ENCODE data around the gene GNAQ. TPM values are rescaled to one million over a fixed set of nuclear protein-coding genes. Genes with fewer than 3 reads are reported as not detected.
A peak's percentile ranks its signal among the peaks of the same experiment; 100 is the strongest.

Gene GNAQ
- total and polyA plus RNA-seq, 2 experiments from 2014 or later, result 21.1 to 32.8 TPM

DNA sequence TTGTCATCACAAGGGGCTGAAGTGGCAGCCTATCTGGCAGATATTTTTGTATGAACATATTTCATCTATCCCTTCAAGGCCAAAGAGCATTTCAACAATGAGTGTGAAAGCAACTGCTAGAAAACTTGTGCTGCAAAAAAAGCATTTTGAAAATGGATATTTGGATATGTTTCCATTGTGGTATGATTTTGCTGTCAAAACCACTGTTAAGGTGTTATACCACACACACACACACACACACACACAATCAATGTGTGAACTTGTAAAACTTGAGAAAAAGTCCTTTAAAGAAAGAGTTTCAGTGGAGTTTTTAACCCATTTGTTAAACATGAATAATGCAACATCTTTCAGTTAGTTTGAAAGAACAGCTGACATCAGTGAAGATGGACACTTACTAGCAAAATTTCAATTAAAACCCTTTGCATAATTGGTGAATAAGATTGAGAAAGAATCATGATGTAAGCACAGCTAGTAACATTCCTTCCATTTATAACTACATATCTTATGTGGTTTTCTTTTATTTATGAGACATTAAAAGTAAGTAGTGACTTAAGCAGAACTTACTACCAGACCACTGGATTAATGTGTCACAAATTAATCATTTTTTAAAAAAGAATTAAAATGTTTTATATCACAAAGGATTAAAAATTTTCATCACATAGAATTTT, 200.9 kb downstream of the GNAQ start:
- Histone ChIP-seq H3K36me3 (no peaks in the 10 kb centered on the region), H3K27me3 (no peaks in the 10 kb centered on the region), H3K4me3 (no peak overlapping the region), H3K4me1 (ENCODE audit: low read depth) (peaks cover 20% of the 10 kb centered on the region), H3K9me3 (ENCODE audit: low read depth) (no peaks in the 10 kb centered on the region), H3K27ac (no peak overlapping the region)
- TF ChIP-seq, protein P1, sequence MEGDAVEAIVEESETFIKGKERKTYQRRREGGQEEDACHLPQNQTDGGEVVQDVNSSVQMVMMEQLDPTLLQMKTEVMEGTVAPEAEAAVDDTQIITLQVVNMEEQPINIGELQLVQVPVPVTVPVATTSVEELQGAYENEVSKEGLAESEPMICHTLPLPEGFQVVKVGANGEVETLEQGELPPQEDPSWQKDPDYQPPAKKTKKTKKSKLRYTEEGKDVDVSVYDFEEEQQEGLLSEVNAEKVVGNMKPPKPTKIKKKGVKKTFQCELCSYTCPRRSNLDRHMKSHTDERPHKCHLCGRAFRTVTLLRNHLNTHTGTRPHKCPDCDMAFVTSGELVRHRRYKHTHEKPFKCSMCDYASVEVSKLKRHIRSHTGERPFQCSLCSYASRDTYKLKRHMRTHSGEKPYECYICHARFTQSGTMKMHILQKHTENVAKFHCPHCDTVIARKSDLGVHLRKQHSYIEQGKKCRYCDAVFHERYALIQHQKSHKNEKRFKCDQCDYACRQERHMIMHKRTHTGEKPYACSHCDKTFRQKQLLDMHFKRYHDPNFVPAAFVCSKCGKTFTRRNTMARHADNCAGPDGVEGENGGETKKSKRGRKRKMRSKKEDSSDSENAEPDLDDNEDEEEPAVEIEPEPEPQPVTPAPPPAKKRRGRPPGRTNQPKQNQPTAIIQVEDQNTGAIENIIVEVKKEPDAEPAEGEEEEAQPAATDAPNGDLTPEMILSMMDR (IDR thresholded peaks at IDR 0.05; ENCODE audit: low read depth, low read length), result no peak
- DNase-seq (ENCODE audit: low read depth in 1 of 2, low spot score in 1 of 2), result peak in 1 of 2 donors; percentile 46

DNA sequence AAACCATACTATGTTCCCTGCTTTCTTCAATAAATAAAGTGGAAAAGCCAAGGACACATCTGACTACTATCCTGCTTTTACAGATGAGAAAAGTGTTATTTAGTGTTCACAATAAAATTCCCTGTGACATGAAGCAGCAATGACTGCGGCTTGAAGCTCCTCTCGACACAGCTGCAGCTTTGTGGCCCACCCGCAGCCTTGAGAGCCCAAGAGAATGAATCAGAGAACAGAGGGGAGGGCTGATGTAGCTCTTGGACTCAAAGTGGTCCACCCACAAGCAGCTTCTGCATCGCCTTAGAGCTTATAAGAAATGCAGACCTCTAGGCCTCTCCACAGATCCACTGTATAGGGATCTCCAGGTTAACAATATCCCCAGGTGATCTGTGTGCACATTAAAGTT, 202.2 kb downstream of the GNAQ start:
- H3K27ac ChIP-seq, result no peak overlapping the region
- peaks cover 25% of the 10 kb centered on the region for H3K4me1 ChIP-seq (ENCODE audit: low read depth)
- TF ChIP-seq, protein P1 (IDR thresholded peaks at IDR 0.05; ENCODE audit: low read depth, low read length), result no peak
- DNase-seq (ENCODE audit: low read depth in 1 of 2, low spot score in 1 of 2), result no peak
- H3K36me3 ChIP-seq, result no peaks in the 10 kb centered on the region
- H3K27me3 ChIP-seq, result no peaks in the 10 kb centered on the region
- no peaks in the 10 kb centered on the region for H3K9me3 ChIP-seq (ENCODE audit: low read depth)
- H3K4me3 ChIP-seq, result no peak overlapping the region

DNA sequence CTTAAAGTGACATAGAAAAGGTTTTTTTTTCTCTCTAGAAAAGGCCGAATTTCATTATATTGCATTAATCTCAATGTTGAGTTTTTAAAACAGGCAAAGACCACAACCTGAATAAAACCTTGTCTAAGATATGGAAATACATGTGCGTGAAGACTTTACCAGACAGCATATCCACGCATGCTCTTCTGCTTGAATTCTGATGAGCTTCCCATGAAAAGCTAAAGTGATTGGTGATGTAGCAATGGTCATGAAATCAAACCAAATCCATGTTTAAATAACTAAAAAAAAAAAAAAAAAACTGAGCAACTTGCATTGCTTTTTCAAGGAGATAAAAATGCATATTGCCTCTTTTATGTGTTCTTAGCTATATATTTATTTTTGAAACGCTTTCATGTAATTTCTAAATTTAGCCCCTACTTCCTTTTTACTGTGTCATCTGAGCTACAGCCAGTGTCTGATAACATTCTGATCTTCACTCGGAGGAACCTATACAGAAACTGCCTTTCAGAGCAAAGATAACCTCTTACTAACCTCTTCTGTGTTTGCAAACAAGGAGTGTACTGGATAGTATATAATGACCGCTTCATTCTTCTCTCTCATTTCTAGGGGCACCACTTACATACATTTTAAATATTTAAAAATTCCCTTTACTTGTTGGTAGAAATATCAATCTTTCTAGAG, 204.4 kb downstream of the GNAQ start:
- H3K27ac ChIP-seq, result peak overlapping the region; percentile 76
- DNase-seq (ENCODE audit: low read depth in 1 of 2, low spot score in 1 of 2), result peak in 1 of 2 donors; percentile 13
- no peaks in the 10 kb centered on the region for H3K36me3 ChIP-seq
- H3K4me1 ChIP-seq (ENCODE audit: low read depth), result peaks cover 25% of the 10 kb centered on the region
- TF ChIP-seq, protein P1 (IDR thresholded peaks at IDR 0.05; ENCODE audit: low read depth, low read length), result no peak
- no peaks in the 10 kb centered on the region for H3K27me3 ChIP-seq
- H3K4me3 ChIP-seq, result no peak overlapping the region
- no peaks in the 10 kb centered on the region for H3K9me3 ChIP-seq (ENCODE audit: low read depth)

DNA sequence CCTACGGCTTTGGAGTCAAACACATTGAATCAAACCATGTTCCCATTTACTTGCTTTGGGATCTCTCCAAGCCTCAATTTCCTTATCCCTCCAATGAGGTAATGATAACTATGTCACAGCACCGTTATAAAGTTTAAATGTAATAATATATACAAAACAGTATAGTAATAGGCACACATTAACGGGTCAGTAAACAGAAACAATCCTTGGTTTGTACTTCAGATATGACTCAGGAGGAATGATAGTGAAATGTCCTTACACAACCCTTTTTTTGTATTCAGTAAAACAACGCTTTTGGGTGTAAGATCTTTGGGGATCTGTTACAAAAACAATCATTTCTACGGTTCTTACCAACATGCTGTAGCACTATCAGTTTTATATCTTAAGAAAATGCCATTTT, 205.0 kb downstream of the GNAQ start:
- no peaks in the 10 kb centered on the region for H3K9me3 ChIP-seq (ENCODE audit: low read depth)
- H3K36me3 ChIP-seq, result no peaks in the 10 kb centered on the region

DNA sequence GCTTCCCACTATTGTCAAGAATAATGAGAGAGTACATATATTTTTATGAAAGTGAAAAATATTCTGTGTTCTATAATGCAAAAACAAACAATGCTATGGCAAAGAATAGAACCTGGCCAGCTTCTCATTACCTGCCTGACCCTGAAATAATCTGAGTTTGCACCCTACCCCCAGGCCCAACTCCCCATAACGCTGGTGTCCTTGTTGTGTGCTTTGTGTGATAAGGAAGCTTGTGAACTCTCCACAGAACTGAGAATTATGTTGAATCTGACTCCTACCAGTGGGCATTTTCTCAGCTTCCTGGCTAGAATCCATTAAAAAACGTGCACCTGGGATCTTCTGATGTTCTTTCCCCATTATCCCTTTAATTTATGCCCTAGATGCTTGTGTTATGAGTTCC, 205.5 kb downstream of the GNAQ start:
- H3K4me1 ChIP-seq (ENCODE audit: low read depth), result peaks cover 25% of the 10 kb centered on the region
- no peak for DNase-seq (ENCODE audit: low read depth in 1 of 2, low spot score in 1 of 2)
- TF ChIP-seq, protein P1 (IDR thresholded peaks at IDR 0.05; ENCODE audit: low read depth, low read length), result no peak
- no peaks in the 10 kb centered on the region for H3K36me3 ChIP-seq
- H3K27ac ChIP-seq, result peak overlapping the region; percentile 76
- H3K4me3 ChIP-seq, result no peak overlapping the region
- no peaks in the 10 kb centered on the region for H3K27me3 ChIP-seq
- no peaks in the 10 kb centered on the region for H3K9me3 ChIP-seq (ENCODE audit: low read depth)

More for the DNA sequence above, 205.0 kb downstream of the GNAQ start:
- H3K27me3 ChIP-seq, result no peaks in the 10 kb centered on the region
- peaks cover 25% of the 10 kb centered on the region for H3K4me1 ChIP-seq (ENCODE audit: low read depth)
- TF ChIP-seq, protein P1 (IDR thresholded peaks at IDR 0.05; ENCODE audit: low read depth, low read length), result no peak
- peak overlapping the region; percentile 76 for H3K27ac ChIP-seq
- no peak overlapping the region for H3K4me3 ChIP-seq
- no peak for DNase-seq (ENCODE audit: low read depth in 1 of 2, low spot score in 1 of 2)

Data from cardiac muscle cell (in vitro differentiated cells and primary cell).